IMR-90 (cell line): Measurements from ENCODE around the gene TMEM130. TPM values are rescaled to one million over a fixed set of nuclear protein-coding genes. Genes with fewer than 3 reads are reported as not detected.

Experiments used
- ATAC-seq: fragments of 200-7000 bp; cut with Tn5 transposase; 2 replicates; pipeline ENCODE4 v1.9.1; 2020; ENCODE audit warnings: low read depth, mild to moderate bottlenecking, moderate library complexity
- Bru-seq: library from RNA; stranded (reverse); fragments of 400-500 nt; gene quantifications from one replicate; lab custom pipeline; 2021; lab: Mats Ljungman, UMichigan
- BruChase-seq, 2 experiments: library from RNA; stranded (reverse); fragments of 400-500 nt; gene quantifications; one replicate each; lab custom pipeline; 2021; lab: Mats Ljungman, UMichigan
- BruUV-seq: library from RNA; stranded (reverse); fragments of 400-500 nt; replicated peaks from 2 replicates; lab custom pipeline; 2021; lab: Mats Ljungman, UMichigan
- CTCF ChIA-PET: fragments of 300-600 bp; formaldehyde crosslinking; extraction: SDS; loops from one replicate; lab custom pipeline; 2021; ENCODE audit warnings: antibody characterized with exemption; lab: Yijun Ruan, JAX
- POLR2A ChIA-PET: fragments of 300-600 bp; sonication (Branson Sonifier 250); formaldehyde crosslinking; loops from one replicate; lab custom pipeline; 2022; ENCODE audit warnings: antibody characterized with exemption; ENCODE audit not compliant: unreplicated experiment; lab: Charles Lee
- DNase-seq: peaks from one replicate; pipeline ENCODE4 v3.0.0; 2013
- H2AFZ ChIP-seq: replicated peaks from 2 replicates; pipeline ENCODE3; 2013; ENCODE audit warnings: low read length, mild to moderate bottlenecking; ENCODE audit not compliant: poor library complexity
- H2AK5ac ChIP-seq: 2 replicates; pipeline ENCODE4 v1.6.1; 2013; ENCODE audit warnings: low read depth, low read length, inconsistent platforms
- H2AK9ac ChIP-seq: replicated peaks from 2 replicates; pipeline ENCODE3; 2013; ENCODE audit warnings: mild to moderate bottlenecking, low read depth, low read length, moderate library complexity; ENCODE audit not compliant: poor library complexity
- H2BK120ac ChIP-seq: 2 replicates; pipeline ENCODE4 v1.6.1; 2013; ENCODE audit warnings: low read depth, low read length, inconsistent platforms
- H2BK15ac ChIP-seq: 3 replicates; pipeline ENCODE4 v1.6.1; 2013; ENCODE audit warnings: low read depth, low read length, inconsistent platforms
- H2BK20ac ChIP-seq: 2 replicates; pipeline ENCODE4 v1.6.1; 2013; ENCODE audit warnings: low read depth, mild to moderate bottlenecking, inconsistent platforms, low read length, moderate library complexity
- H2BK5ac ChIP-seq: 2 replicates; pipeline ENCODE4 v1.6.1; 2013; ENCODE audit warnings: mild to moderate bottlenecking, low read depth, low read length, inconsistent platforms; ENCODE audit not compliant: poor library complexity, severe bottlenecking
- H3K14ac ChIP-seq: replicated peaks from 2 replicates; pipeline ENCODE4 v1.6.1; 2013; ENCODE audit warnings: low read depth, low read length, inconsistent platforms
- H3K18ac ChIP-seq: 2 replicates; pipeline ENCODE4 v1.6.1; 2013; ENCODE audit warnings: low read depth, low read length, control low read depth
- H3K23ac ChIP-seq: 2 replicates; pipeline ENCODE4 v1.6.1; 2013; ENCODE audit warnings: low read depth, low read length, inconsistent platforms
- H3K27ac ChIP-seq: 2 replicates; pipeline ENCODE4 v1.5.1; 2013; ENCODE audit warnings: mild to moderate bottlenecking, control low read depth, low read length; ENCODE audit not compliant: insufficient read depth
- H3K27me3 ChIP-seq: 2 replicates; pipeline ENCODE4 v1.6.1; 2013; ENCODE audit warnings: low read length; ENCODE audit not compliant: control insufficient read depth, insufficient read depth
- H3K36me3 ChIP-seq: 2 replicates; pipeline ENCODE4 v1.6.1; 2013; ENCODE audit warnings: low read length, mixed read lengths; ENCODE audit not compliant: control insufficient read depth, insufficient read depth
- H3K4ac ChIP-seq: 2 replicates; pipeline ENCODE4 v1.6.1; 2013; ENCODE audit warnings: low read depth, low read length, inconsistent platforms
- H3K4me1 ChIP-seq: 2 replicates; pipeline ENCODE4 v1.6.1; 2013; ENCODE audit warnings: low read length, mixed read lengths; ENCODE audit not compliant: control insufficient read depth, insufficient read depth
- H3K4me2 ChIP-seq: 2 replicates; pipeline ENCODE4 v1.6.1; 2013; ENCODE audit warnings: low read depth, mild to moderate bottlenecking, control low read depth, low read length, moderate library complexity
- H3K4me3 ChIP-seq: 2 replicates; pipeline ENCODE4 v1.5.1; 2013; ENCODE audit warnings: low read depth, mild to moderate bottlenecking, control low read depth, low read length, moderate library complexity; ENCODE audit not compliant: insufficient read depth
- H3K56ac ChIP-seq: 2 replicates; pipeline ENCODE4 v1.6.1; 2013; ENCODE audit warnings: low read length, inconsistent platforms; ENCODE audit not compliant: insufficient read depth; ENCODE audit errors: extremely low read depth
- H3K79me1 ChIP-seq, 2 experiments: 2 replicates each; pipeline ENCODE4 v1.6.1; 2013; ENCODE audit warnings: low read length in 2 of 2, inconsistent platforms in 1 of 2, low read depth in 1 of 2
- H3K9ac ChIP-seq: 2 replicates; pipeline ENCODE4 v1.6.1; 2013; ENCODE audit warnings: low read depth, low read length, control low read depth
- H3K9me1 ChIP-seq: 2 replicates; pipeline ENCODE4 v1.6.1; 2013; ENCODE audit warnings: low read length, inconsistent platforms; ENCODE audit not compliant: insufficient read depth
- H3K9me3 ChIP-seq: 2 replicates; pipeline ENCODE4 v1.6.1; 2013; ENCODE audit warnings: low read length; ENCODE audit not compliant: control insufficient read depth, insufficient read depth
- H4K20me1 ChIP-seq: 2 replicates; pipeline ENCODE4 v1.6.1; 2013; ENCODE audit warnings: low read length, inconsistent platforms; ENCODE audit not compliant: insufficient read depth
- H4K5ac ChIP-seq: 2 replicates; pipeline ENCODE4 v1.6.1; 2013; ENCODE audit warnings: mild to moderate bottlenecking, low read depth, low read length, control low read depth
- H4K8ac ChIP-seq, 2 experiments: 2 replicates each; pipeline ENCODE4 v1.6.1; 2013; ENCODE audit warnings: low read depth in 2 of 2, low read length in 2 of 2, control low read depth in 1 of 2, inconsistent platforms in 1 of 2
- H4K91ac ChIP-seq: 2 replicates; pipeline ENCODE4 v1.6.1; 2013; ENCODE audit warnings: low read depth, low read length, inconsistent platforms; ENCODE audit not compliant: insufficient read depth
- CEBPB ChIP-seq: IDR thresholded peaks from 2 replicates; pipeline ENCODE4 v1.6.1; 2012; ENCODE audit warnings: low read depth, low read length, improper control_type of control experiment
- CHD1 ChIP-seq: IDR thresholded peaks from 2 replicates; pipeline ENCODE4 v1.6.1; 2012; ENCODE audit warnings: low read depth, low read length, improper control_type of control experiment
- FOS ChIP-seq: fragments of 150-350 bp; IDR thresholded peaks from 2 replicates; pipeline ENCODE4 v1.6.1; 2016; ENCODE audit warnings: low read depth, low read length
- MAFK ChIP-seq: IDR thresholded peaks from 2 replicates; pipeline ENCODE4 v1.6.1; 2012; ENCODE audit warnings: low read depth, low read length, improper control_type of control experiment
- MXI1 ChIP-seq: IDR thresholded peaks from 2 replicates; pipeline ENCODE4 v1.6.1; 2012; ENCODE audit warnings: low read depth, mild to moderate bottlenecking, low read length, moderate library complexity, borderline replicate concordance
- NFE2L2 ChIP-seq: fragments of 150-350 bp; IDR thresholded peaks from 2 replicates; pipeline ENCODE4 v1.6.1; 2016; ENCODE audit warnings: low read depth, mild to moderate bottlenecking, low read length
- POLR2A ChIP-seq: IDR thresholded peaks from 2 replicates; pipeline ENCODE4 v1.6.1; 2012; ENCODE audit warnings: mild to moderate bottlenecking, low read depth, low read length
- RAD21 ChIP-seq: IDR thresholded peaks from 2 replicates; pipeline ENCODE4 v1.6.1; 2012; ENCODE audit warnings: low read length, improper control_type of control experiment
- RCOR1 ChIP-seq: IDR thresholded peaks from 2 replicates; pipeline ENCODE4 v1.6.1; 2012; ENCODE audit warnings: mild to moderate bottlenecking, low read length, improper control_type of control experiment; ENCODE audit not compliant: insufficient replicate concordance
- RFX5 ChIP-seq: IDR thresholded peaks from 2 replicates; pipeline ENCODE4 v1.8.0; 2012; ENCODE audit warnings: low read depth, mild to moderate bottlenecking, low read length, moderate library complexity
- SMC3 ChIP-seq: fragments of 150-350 bp; IDR thresholded peaks from 2 replicates; pipeline ENCODE4 v1.6.1; 2016; ENCODE audit warnings: low read depth, mild to moderate bottlenecking, antibody characterized with exemption, low read length, moderate library complexity
- WGBS, 2 experiments: methylation state at CpG; one replicate each; pipeline versions ENCODE4 v1.1.5 to v1.1.7; 2013; ENCODE audit warnings: missing lambda C conversion rate in 2 of 2; ENCODE audit not compliant: insufficient read length in 1 of 2; ENCODE audit errors: extremely low coverage in 2 of 2; 5-methylcytosine and 5-hydroxymethylcytosine counted together
- dilution Hi-C: fragments of 300-500 bp; cut with HindIII; formaldehyde crosslinking; loops from one replicate; pipeline ENCODE4 v1.14.3; 2018; ENCODE audit warnings: low sequenced_read_pairs; ENCODE audit not compliant: unreplicated experiment
- in situ Hi-C: fragments of 300-500 bp; cut with MboI; formaldehyde crosslinking; loops from 3 replicates; pipeline ENCODE4 v1.14.3; 2019; ENCODE audit warnings: low sequenced_read_pairs, inconsistent platforms, mixed read lengths
- intact Hi-C: fragments of 100-400 bp; cut with micrococcal nuclease; formaldehyde crosslinking; loops from 2 replicates; pipeline ENCODE4 v1.10.0; 2022
- long read RNA-seq: library from polyadenylated mRNA; unstranded; transcript quantifications from one replicate; pipeline ENCODE4 v2.0.0, GENCODE V29; 2021; ENCODE audit not compliant: unreplicated experiment
- polyA plus RNA-seq, 3 experiments: library from polyadenylated mRNA; depleted of rRNA; stranded (reverse); fragments of >200 nt; gene quantifications; 2 replicates each; pipeline ENCODE4 v1.2.3, GENCODE V29; 2012; ENCODE audit warnings: low replicate concordance in 1 of 3
- total RNA-seq: library from RNA; depleted of rRNA; stranded (reverse); fragments of >200 nt; gene quantifications from 2 replicates; pipeline ENCODE4 v1.2.3, GENCODE V29; 2012; rRNA removed
- TF ChIP-seq, protein P1 (sequence below): fragments of 150-350 bp; IDR thresholded peaks from 2 replicates; pipeline ENCODE4 v1.6.1; 2016; ENCODE audit warnings: low read depth, mild to moderate bottlenecking, low read length, moderate library complexity, borderline replicate concordance
- TF ChIP-seq, protein P2 (sequence below): conservative IDR thresholded peaks from 2 replicates; pipeline ENCODE4 v1.5.1; 2012; ENCODE audit warnings: mild to moderate bottlenecking, low read depth, low read length, improper control_type of control experiment

TMEM130 gene, protein sequence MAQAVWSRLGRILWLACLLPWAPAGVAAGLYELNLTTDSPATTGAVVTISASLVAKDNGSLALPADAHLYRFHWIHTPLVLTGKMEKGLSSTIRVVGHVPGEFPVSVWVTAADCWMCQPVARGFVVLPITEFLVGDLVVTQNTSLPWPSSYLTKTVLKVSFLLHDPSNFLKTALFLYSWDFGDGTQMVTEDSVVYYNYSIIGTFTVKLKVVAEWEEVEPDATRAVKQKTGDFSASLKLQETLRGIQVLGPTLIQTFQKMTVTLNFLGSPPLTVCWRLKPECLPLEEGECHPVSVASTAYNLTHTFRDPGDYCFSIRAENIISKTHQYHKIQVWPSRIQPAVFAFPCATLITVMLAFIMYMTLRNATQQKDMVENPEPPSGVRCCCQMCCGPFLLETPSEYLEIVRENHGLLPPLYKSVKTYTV
- total RNA-seq (1.1 and 1.4 TPM in 2 replicates), polyA plus RNA-seq (2012; rRNA removed) (13.5 and 14.8 TPM in 2 replicates), Bru-seq, nascent RNA (percentile 40 among the genes with signal in this experiment), BruChase-seq, experiment 1, labeled RNA remaining after a 6-hour chase (percentile 42 among the genes with signal in this experiment), BruChase-seq, experiment 2, labeled RNA remaining after a 2-hour chase (percentile 43 among the genes with signal in this experiment)
- 17.4 and 22.2 TPM in 2 replicates for polyA plus RNA-seq (2012; cell fraction: cytosol; rRNA removed)
- 14.2 and 24.0 TPM in 2 replicates for polyA plus RNA-seq (2012; cell fraction: nucleus; rRNA removed; ENCODE audit: low replicate concordance)
- long read RNA-seq, partial matches to known transcripts, result 5 of 16 reads
- long read RNA-seq, other reads (novel, unspliced or antisense), result 5 of 16 reads

DNA sequence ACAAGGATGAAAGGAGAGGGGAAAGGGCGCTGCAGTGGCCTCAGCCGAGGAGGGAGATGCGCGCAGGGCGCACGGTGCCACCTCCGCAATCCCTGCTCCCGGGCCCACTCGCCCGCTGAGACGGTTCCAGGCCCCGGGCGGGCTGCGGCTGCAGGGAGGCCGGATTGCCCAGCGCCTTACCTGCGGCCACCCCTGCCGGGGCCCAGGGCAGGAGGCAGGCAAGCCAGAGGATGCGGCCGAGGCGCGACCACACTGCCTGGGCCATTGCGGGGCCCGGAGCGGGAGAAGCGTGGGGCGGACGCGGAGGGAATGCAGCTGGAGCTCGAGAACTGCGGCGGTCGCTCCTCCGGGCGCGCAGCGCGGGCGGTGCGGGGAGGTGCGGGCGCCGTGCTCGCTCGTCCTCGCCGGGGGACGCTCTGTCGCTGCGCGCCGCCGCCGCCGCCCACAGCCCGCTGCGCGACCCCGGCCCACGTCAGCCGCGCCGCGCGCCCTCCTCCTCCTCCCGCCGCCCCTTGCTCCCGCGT lies at the start of gene TMEM130:
Gene TMEM130 (minus strand): TSS at position 418 of the 524 bp plus-strand sequence. CDS start 153 bp downstream, at position 265.
- no TSS peak for BruUV-seq
- Histone ChIP-seq H2AFZ (peak within 1 kb of the TSS; percentile 92), H3K14ac (no peak within 1 kb of the TSS), H2BK120ac (peak within 1 kb of the TSS; percentile 27; the same call in 1 of the 2 replicates), H3K27ac (no peak within 1 kb of the TSS), H2BK15ac (no peak within 1 kb of the TSS), H3K9me1 (peaks cover 7% of the 10 kb centered on the region), H3K4me3 (peak within 1 kb of the TSS; percentile 62), H4K8ac (0 out of 4 replicates have a peak within 1 kb of the TSS, but pooled peaks of 1 of the 2 experiments have one; percentile 25), H3K4ac (no peak within 1 kb of the TSS; the same call in none of the 2 replicates), H2BK5ac (no peak within 1 kb of the TSS), H3K4me2 (peak within 1 kb of the TSS; percentile 97), H4K5ac (no peak within 1 kb of the TSS), H3K36me3 (no peaks in the 10 kb centered on the region), H4K20me1 (no peaks in the 10 kb centered on the region), H2AK9ac (peak within 1 kb of the TSS; percentile 96), H3K27me3 (peaks cover 12% of the 10 kb centered on the region), H3K4me1 (peaks cover 10% of the 10 kb centered on the region), H3K9me3 (no peaks in the 10 kb centered on the region), H3K9ac (no peak within 1 kb of the TSS), H2AK5ac (0 out of 2 replicates have a peak within 1 kb of the TSS, but pooled peaks have one; percentile 35), H3K18ac (no peak within 1 kb of the TSS), H3K79me1 (peaks cover 0 to 3% of the 10 kb centered on the region in 2 experiments; a peak in 1 of 4 replicates), H2BK20ac (peak within 1 kb of the TSS; percentile 61; the same call in 1 of the 2 replicates), H3K23ac (peak within 1 kb of the TSS; percentile 89), H4K91ac (no peak within 1 kb of the TSS), H3K56ac (no peak within 1 kb of the TSS)
- ATAC-seq (peak; percentile 41), DNase-seq (no peak)
- ChIA-PET POLR2A (interaction anchor here (0.6 kb wide), 1 partner anchor 16 kb away, joined by 10 read pairs; no protein-coding TSS in a partner anchor), CTCF (interaction anchor here (0.6 kb wide), 1 partner anchor 451 kb away, joined by 3 read pairs; no protein-coding TSS in a partner anchor)
- intact Hi-C loops, result no loop called here
- in situ Hi-C loops, result no loop called here
- TF ChIP-seq, protein P1, sequence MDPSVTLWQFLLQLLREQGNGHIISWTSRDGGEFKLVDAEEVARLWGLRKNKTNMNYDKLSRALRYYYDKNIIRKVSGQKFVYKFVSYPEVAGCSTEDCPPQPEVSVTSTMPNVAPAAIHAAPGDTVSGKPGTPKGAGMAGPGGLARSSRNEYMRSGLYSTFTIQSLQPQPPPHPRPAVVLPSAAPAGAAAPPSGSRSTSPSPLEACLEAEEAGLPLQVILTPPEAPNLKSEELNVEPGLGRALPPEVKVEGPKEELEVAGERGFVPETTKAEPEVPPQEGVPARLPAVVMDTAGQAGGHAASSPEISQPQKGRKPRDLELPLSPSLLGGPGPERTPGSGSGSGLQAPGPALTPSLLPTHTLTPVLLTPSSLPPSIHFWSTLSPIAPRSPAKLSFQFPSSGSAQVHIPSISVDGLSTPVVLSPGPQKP, result no peak
- TF ChIP-seq RFX5, result no peak
- no peak for TF ChIP-seq CHD1
- no peak for TF ChIP-seq FOS
- TF ChIP-seq NFE2L2, result no peak
- no peak for TF ChIP-seq CEBPB
- TF ChIP-seq MAFK, result no peak
- no peak for TF ChIP-seq SMC3
- TF ChIP-seq MXI1, result no peak
- TF ChIP-seq, protein P2, sequence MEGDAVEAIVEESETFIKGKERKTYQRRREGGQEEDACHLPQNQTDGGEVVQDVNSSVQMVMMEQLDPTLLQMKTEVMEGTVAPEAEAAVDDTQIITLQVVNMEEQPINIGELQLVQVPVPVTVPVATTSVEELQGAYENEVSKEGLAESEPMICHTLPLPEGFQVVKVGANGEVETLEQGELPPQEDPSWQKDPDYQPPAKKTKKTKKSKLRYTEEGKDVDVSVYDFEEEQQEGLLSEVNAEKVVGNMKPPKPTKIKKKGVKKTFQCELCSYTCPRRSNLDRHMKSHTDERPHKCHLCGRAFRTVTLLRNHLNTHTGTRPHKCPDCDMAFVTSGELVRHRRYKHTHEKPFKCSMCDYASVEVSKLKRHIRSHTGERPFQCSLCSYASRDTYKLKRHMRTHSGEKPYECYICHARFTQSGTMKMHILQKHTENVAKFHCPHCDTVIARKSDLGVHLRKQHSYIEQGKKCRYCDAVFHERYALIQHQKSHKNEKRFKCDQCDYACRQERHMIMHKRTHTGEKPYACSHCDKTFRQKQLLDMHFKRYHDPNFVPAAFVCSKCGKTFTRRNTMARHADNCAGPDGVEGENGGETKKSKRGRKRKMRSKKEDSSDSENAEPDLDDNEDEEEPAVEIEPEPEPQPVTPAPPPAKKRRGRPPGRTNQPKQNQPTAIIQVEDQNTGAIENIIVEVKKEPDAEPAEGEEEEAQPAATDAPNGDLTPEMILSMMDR, result no peak
- no peak for TF ChIP-seq RCOR1
- no peak for TF ChIP-seq RAD21
- TF ChIP-seq POLR2A, result no peak
- dilution Hi-C loops, result no loop called here
- 0% methylated on average over 4 of the region's 69 CpGs; no CpG with 5 or more reads in 1 of the 2 experiments for WGBS, 2 experiments
